OCI-LY7 (cell line): ENCODE measurements around the gene DNAJC7.

Experiments used
- CTCF ChIP-seq: fragments of 200-600 bp; sonication (generic); conservative IDR thresholded peaks from 2 replicates; pipeline ENCODE4 v1.5.1; 2014; ENCODE audit warnings: mild to moderate bottlenecking, antibody characterized with exemption, low read length, moderate library complexity, mixed read lengths
- EZH2phosphoT487 ChIP-seq: fragments of 200-600 bp; sonication (generic); IDR thresholded peaks from 2 replicates; pipeline ENCODE4 v1.6.1; 2018; ENCODE audit warnings: low read depth, borderline replicate concordance, mild to moderate bottlenecking, mixed run types, antibody characterized with exemption, low read length, moderate library complexity, mixed read lengths

GRCh38 chr17:42028791-42029127 lies 11.5 kb upstream of the DNAJC7 start:
- TF ChIP-seq CTCF = peak; percentile 35; the same call in 1 of the 2 replicates
- no peak for TF ChIP-seq EZH2phosphoT487
